Calu3 (cell line): Measurements from ENCODE around the gene CSH2. TPM values are rescaled to one million over a fixed set of nuclear protein-coding genes. Genes with fewer than 3 reads are reported as not detected.

Source experiments
- BruUV-seq: library from RNA; stranded (reverse); fragments of 400-500 nt; replicated peaks from 2 replicates; lab custom pipeline; 2021; lab: Mats Ljungman, UMichigan
- CTCF ChIA-PET: fragments of 300-600 bp; sonication (Branson Sonifier 250); formaldehyde crosslinking; loops from one replicate; lab custom pipeline; 2022; ENCODE audit warnings: antibody characterized with exemption; lab: Charles Lee
- DNase-seq: peaks from one replicate; pipeline ENCODE4 v3.0.0; 2022
- H3K27ac Mint-ChIP-seq: one replicate; pipeline ENCODE4 v1.8.0; 2022; ENCODE audit warnings: mixed read lengths; ENCODE audit not compliant: unreplicated experiment
- H3K27me3 Mint-ChIP-seq: one replicate; pipeline ENCODE4 v1.8.0; 2022; ENCODE audit warnings: mixed read lengths; ENCODE audit not compliant: unreplicated experiment
- H3K36me3 Mint-ChIP-seq: one replicate; pipeline ENCODE4 v1.8.0; 2022; ENCODE audit warnings: mild to moderate bottlenecking, moderate library complexity, mixed read lengths; ENCODE audit not compliant: insufficient read depth, unreplicated experiment
- H3K4me1 Mint-ChIP-seq: one replicate; pipeline ENCODE4 v1.8.0; 2022; ENCODE audit warnings: mild to moderate bottlenecking, low read depth, mixed read lengths; ENCODE audit not compliant: unreplicated experiment
- H3K4me3 Mint-ChIP-seq: one replicate; pipeline ENCODE4 v1.8.0; 2022; ENCODE audit warnings: mild to moderate bottlenecking, low read depth, moderate library complexity, mixed read lengths; ENCODE audit not compliant: unreplicated experiment
- H3K9me3 Mint-ChIP-seq: one replicate; pipeline ENCODE4 v1.8.0; 2022; ENCODE audit warnings: low read depth, mixed read lengths; ENCODE audit not compliant: unreplicated experiment
- intact Hi-C: fragments of 100-400 bp; cut with micrococcal nuclease; formaldehyde crosslinking; loops from one replicate; pipeline ENCODE4 v1.10.0; 2022; ENCODE audit not compliant: unreplicated experiment
- total RNA-seq: library from RNA; stranded (reverse); gene quantifications from 2 replicates; pipeline ENCODE4 v1.2.3, GENCODE V29; 2022
- TF ChIP-seq, protein P1 (sequence below): fragments of 200-600 bp; IDR thresholded peaks from one replicate; pipeline ENCODE4 v1.8.0; 2022; ENCODE audit warnings: antibody characterized with exemption; ENCODE audit not compliant: unreplicated experiment

CSH2 gene
- total RNA-seq, 1 experiment from 2014 or later: not detected

DNA sequence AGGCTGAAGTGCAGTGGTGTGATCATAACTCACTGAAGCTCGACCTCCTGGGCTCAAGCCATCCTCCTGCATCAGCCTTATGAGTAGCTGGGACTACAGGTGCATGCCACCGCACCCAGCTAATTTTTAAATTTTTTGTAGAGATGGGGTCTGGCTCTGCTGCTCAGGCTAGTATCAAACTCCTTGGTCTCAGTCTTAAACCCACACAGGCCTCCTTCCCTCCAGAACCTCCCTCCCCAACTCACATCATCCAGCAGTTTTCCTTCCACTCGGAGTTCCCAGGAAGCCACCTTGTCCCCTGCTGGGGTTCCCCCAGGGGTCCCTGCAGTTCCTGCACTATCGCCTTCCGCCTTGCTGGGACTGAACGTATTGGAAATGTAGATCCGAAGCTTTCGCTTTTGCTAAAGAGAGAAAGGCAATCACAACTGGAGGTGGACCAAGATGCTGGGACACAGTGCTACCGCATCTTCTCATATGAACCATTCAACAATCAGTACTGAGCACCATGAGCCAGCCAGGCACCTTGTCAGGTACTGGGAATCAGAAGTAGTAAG lies 38.2 kb downstream of the CSH2 start:
- Mint-ChIP-seq H3K36me3 (peaks cover 18% of the 10 kb centered on the region), H3K27ac (no peak overlapping the region), H3K27me3 (no peaks in the 10 kb centered on the region), H3K4me1 (peaks cover 11% of the 10 kb centered on the region), H3K9me3 (no peaks in the 10 kb centered on the region), H3K4me3 (no peak overlapping the region)
- CTCF ChIA-PET: interaction anchor here (0.7 kb wide), 1 partner anchor 410 kb away, joined by 4 read pairs; no protein-coding TSS in a partner anchor
- no peak for DNase-seq
- TF ChIP-seq, protein P1, sequence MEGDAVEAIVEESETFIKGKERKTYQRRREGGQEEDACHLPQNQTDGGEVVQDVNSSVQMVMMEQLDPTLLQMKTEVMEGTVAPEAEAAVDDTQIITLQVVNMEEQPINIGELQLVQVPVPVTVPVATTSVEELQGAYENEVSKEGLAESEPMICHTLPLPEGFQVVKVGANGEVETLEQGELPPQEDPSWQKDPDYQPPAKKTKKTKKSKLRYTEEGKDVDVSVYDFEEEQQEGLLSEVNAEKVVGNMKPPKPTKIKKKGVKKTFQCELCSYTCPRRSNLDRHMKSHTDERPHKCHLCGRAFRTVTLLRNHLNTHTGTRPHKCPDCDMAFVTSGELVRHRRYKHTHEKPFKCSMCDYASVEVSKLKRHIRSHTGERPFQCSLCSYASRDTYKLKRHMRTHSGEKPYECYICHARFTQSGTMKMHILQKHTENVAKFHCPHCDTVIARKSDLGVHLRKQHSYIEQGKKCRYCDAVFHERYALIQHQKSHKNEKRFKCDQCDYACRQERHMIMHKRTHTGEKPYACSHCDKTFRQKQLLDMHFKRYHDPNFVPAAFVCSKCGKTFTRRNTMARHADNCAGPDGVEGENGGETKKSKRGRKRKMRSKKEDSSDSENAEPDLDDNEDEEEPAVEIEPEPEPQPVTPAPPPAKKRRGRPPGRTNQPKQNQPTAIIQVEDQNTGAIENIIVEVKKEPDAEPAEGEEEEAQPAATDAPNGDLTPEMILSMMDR: no peak
- intact Hi-C loops: no loop called here
- BruUV-seq: no TSS peak

DNA sequence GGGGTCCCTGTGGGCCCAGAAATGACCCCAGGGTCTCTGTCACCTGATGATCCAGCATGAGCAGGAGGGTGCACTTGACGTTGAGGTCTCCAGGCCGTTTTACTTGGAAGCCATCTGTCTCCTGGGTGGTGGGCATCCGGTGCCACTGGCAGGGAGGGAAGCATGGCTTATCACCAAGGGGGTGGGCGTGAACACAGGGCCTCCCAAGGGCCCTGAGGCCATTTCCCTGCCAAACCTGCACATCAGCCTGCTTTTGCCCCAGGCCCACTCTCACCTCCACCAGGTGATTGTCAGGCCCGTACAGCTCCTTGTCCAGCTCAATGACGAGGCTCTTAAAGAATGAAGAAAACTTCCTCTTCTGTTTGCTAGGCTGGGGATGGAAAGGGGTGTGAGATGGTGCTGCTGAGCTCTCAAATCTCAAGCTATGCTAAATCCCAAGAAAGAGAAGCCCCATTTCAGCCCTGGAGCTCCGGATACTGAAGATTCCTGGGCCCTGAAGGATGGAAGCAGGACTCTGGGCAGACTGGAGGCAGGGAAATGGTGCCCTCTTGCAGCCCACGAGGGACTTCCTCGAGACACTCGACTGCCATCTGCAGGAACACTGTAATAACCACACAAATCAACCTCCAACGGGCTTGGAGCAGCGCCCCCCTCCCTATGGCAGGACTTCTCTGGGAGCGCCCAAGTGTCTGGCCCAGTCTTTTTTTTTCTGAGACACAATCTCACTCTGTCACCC lies 38.9 kb downstream of the CSH2 start:
- Mint-ChIP-seq H3K4me3 (no peak overlapping the region), H3K4me1 (peaks cover 11% of the 10 kb centered on the region), H3K9me3 (no peaks in the 10 kb centered on the region), H3K36me3 (peaks cover 21% of the 10 kb centered on the region), H3K27me3 (no peaks in the 10 kb centered on the region), H3K27ac (no peak overlapping the region)
- TF ChIP-seq, protein P1: peak; percentile 67
- peak; percentile 71 for DNase-seq
- CTCF ChIA-PET: interaction anchor here (0.7 to 0.9 kb wide), 3 partner anchors 60 to 409 kb away, joined by 3 to 4 read pairs (median 3); partner anchors contain the start of gene DDX42
- intact Hi-C loops: no loop called here
- BruUV-seq: no TSS peak

DNA sequence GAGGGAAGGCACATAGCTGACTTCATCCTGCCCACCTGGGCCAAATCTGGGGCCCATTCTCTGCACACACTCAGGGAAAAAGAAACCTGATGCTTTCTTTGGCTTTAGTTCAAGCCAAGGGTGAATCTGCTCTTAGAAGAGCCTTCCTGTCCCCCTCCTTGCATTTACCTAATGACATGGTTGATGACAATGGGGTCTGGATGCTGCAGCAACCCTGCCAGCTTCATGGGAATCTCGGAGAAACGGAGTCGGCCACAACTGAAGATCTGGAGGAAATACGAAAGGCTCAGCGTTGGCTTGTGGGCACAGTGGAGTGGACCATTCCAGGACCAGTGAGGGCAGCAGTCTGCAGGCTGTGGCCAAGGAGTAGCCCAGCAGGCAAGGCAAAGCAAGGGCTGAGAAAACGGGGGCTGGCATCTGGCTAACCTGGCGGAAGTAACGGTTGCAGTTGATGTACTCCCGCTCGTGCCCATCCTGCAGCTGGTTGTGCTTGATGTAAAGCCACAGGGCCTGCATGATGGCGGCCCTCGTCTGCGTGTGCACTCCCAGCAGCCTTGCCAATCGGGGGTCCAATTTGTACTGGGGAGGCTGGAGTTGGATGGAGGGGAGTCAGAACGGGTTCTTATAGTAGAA lies 39.6 kb downstream of the CSH2 start:
- Mint-ChIP-seq H3K36me3 (peaks cover 23% of the 10 kb centered on the region), H3K27ac (no peak overlapping the region), H3K4me3 (no peak overlapping the region), H3K4me1 (peaks cover 11% of the 10 kb centered on the region), H3K9me3 (no peaks in the 10 kb centered on the region), H3K27me3 (no peaks in the 10 kb centered on the region)
- no peak for DNase-seq
- intact Hi-C loops: no loop called here
- TF ChIP-seq, protein P1: no peak
- no TSS peak for BruUV-seq
- CTCF ChIA-PET: interaction anchor here (0.8 to 0.9 kb wide), 2 partner anchors 59 to 158 kb away, joined by 3 read pairs; partner anchors contain the start of gene DDX42

DNA sequence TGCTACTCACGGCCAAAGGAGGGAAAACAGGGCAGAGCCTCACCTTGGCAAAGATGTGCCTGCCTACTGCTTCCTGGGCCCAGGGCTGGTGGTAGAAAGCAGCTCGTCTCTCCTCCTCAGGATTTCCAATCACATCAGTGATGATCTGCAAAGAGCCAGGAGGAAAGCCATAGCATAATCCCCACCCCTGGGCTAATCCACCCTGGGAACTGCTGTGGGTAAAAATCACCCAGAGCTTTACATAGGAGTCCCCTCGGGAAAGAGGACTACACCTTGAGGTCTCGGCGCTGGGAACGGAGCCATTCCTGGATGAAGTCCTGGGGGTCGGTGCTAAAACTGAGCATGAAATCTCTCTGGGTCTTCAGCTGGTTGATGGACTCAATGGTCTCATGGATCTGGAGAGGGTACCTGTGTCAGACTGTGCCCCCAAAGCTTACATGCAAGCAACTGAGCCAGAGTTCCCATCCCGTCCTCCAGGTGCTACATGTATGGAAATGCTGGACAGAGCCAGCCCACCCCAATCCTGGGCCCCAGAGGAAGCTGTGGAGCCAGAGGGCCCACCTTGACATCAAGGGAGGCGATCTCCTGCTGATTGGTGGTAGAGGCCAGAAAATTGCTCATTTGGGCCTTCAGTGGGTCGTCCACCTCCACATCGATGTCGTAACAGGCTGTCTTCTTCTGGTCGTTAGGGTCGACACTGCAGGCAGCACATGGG lies 40.3 kb downstream of the CSH2 start:
- BruUV-seq: no TSS peak
- DNase-seq: no peak

More for the DNA sequence above, 40.3 kb downstream of the CSH2 start:
- intact Hi-C loops: no loop called here
- no peak overlapping the region for H3K27ac Mint-ChIP-seq
- CTCF ChIA-PET: no interaction called here
- no peaks in the 10 kb centered on the region for H3K9me3 Mint-ChIP-seq
- peaks cover 25% of the 10 kb centered on the region for H3K36me3 Mint-ChIP-seq
- H3K4me3 Mint-ChIP-seq: no peak overlapping the region
- peaks cover 11% of the 10 kb centered on the region for H3K4me1 Mint-ChIP-seq
- no peaks in the 10 kb centered on the region for H3K27me3 Mint-ChIP-seq
- TF ChIP-seq, protein P1: no peak
